Measurements from ENCODE around the gene PGLYRP1. TPM values are rescaled to one million over a fixed set of nuclear protein-coding genes. Genes with fewer than 3 reads are reported as not detected.

Gene PGLYRP1
- total and polyA plus RNA-seq, 4 donors = 1.0 to 21.7 (median 1.2) TPM

DNA sequence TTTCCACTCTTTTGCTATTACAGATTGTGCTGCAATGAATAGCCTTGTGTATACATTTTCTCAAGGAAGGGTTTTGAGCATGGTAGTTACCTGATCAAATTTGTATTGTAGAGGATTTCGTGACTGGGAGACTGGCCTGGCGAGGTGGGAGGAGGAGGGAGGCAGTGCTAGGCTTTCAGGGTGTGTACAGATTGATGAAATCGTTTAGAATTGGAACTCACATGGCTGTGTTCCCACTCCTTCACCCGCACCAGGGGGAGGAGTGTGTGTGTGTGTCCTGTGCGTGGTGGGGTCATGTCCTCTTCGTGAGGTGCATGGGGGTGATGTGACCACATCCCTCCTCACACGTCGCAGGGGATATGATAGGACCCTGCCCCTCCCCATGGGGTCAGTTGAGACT is 8.3 kb downstream of the PGLYRP1 start:
- Histone ChIP-seq H3K36me3 (ENCODE audit: control insufficient read depth in 4 of 4, insufficient read depth in 4 of 4, low read length in 4 of 4) (no peaks in the 10 kb centered on the region), H3K4me3 (no peak overlapping the region), H3K4me1 (ENCODE audit: control insufficient read depth in 5 of 5, insufficient read depth in 5 of 5, low read length in 5 of 5) (peaks cover 6 to 16% (median 9%) of the 10 kb centered on the region in 5 donors), H3K9ac (ENCODE audit: insufficient read depth in 1 of 2, low read length in 2 of 2) (no peak overlapping the region), H3K9me3 (ENCODE audit: control insufficient read depth in 4 of 4, insufficient read depth in 3 of 4, low read length in 3 of 4) (no peaks in the 10 kb centered on the region), H3K27me3 (ENCODE audit: control insufficient read depth in 3 of 3, insufficient read depth in 3 of 3, low read length in 2 of 3) (peaks cover 0 to 22% (median 15%) of the 10 kb centered on the region in 3 donors), H3K27ac (ENCODE audit: low read depth in 1 of 2, low read length in 1 of 2) (no peak overlapping the region)
- ATAC-seq (ENCODE audit: insufficient read depth, low FRiP score) (no peak), DNase-seq (no peak)
- 52 to 61% methylated on average over 8 of the region's 8 CpGs for WGBS, 2 donors
- no peak for TF ChIP-seq CTCF (IDR thresholded peaks at IDR 0.05; ENCODE audit: control extremely low read depth, extremely low read depth)

GRCh38 chr19:46009530-46010510 is 13.0 kb downstream of the PGLYRP1 start:
- Histone ChIP-seq H3K9ac (ENCODE audit: insufficient read depth in 1 of 2, low read length in 2 of 2) (no peak overlapping the region), H3K9me3 (ENCODE audit: control insufficient read depth in 4 of 4, insufficient read depth in 3 of 4, low read length in 3 of 4) (no peaks in the 10 kb centered on the region), H3K27ac (ENCODE audit: low read depth in 1 of 2, low read length in 1 of 2) (no peak overlapping the region), H3K27me3 (ENCODE audit: control insufficient read depth in 3 of 3, insufficient read depth in 3 of 3, low read length in 2 of 3) (peaks cover 0 to 12% (median 7%) of the 10 kb centered on the region in 3 donors), H3K36me3 (ENCODE audit: control insufficient read depth in 4 of 4, insufficient read depth in 4 of 4, low read length in 4 of 4) (peaks cover 0 to 3% (median 1%) of the 10 kb centered on the region in 4 donors), H3K4me3 (no peak overlapping the region), H3K4me1 (ENCODE audit: control insufficient read depth in 5 of 5, insufficient read depth in 5 of 5, low read length in 5 of 5) (peaks cover 0 to 4% (median 3%) of the 10 kb centered on the region in 5 donors)
- TF ChIP-seq CTCF (IDR thresholded peaks at IDR 0.05; ENCODE audit: control extremely low read depth, extremely low read depth) = peak; percentile 63
- whole genome bisulfite sequencing, 2 donors = 56 to 69% methylated on average over 28 of the region's 28 CpGs
- ATAC-seq (ENCODE audit: insufficient read depth, low FRiP score) = no peak
- peak; percentile 59 to 71 (median 69) for DNase-seq

- DNase-seq (no peak), ATAC-seq (ENCODE audit: insufficient read depth, low FRiP score) (no peak)
- 95 to 97% methylated on average over 13 of the region's 13 CpGs for WGBS, 2 donors
- H3K9me3 ChIP-seq (ENCODE audit: control insufficient read depth in 4 of 4, insufficient read depth in 3 of 4, low read length in 3 of 4) = no peaks in the 10 kb centered on the region
- H3K4me3 ChIP-seq = no peak overlapping the region
- H3K9ac ChIP-seq (ENCODE audit: insufficient read depth in 1 of 2, low read length in 2 of 2) = no peak overlapping the region
- no peak overlapping the region for H3K27ac ChIP-seq (ENCODE audit: low read depth in 1 of 2, low read length in 1 of 2)
- no peaks in the 10 kb centered on the region for H3K27me3 ChIP-seq (ENCODE audit: control insufficient read depth in 3 of 3, insufficient read depth in 3 of 3, low read length in 2 of 3)
- H3K4me1 ChIP-seq (ENCODE audit: control insufficient read depth in 5 of 5, insufficient read depth in 5 of 5, low read length in 5 of 5) = no peaks in the 10 kb centered on the region
- TF ChIP-seq CTCF (IDR thresholded peaks at IDR 0.05; ENCODE audit: control extremely low read depth, extremely low read depth) = no peak
- H3K36me3 ChIP-seq (ENCODE audit: control insufficient read depth in 4 of 4, insufficient read depth in 4 of 4, low read length in 4 of 4) = peaks cover 0 to 3% (median 1%) of the 10 kb centered on the region in 4 donors
Observed at GRCh38 chr19:46006411-46006810, 16.4 kb downstream of the PGLYRP1 start.
